Activated gamma-delta T cell treated with anti-CD3 and anti-CD28 coated beads, Interleukin-2, amount 50 U/mL, for 16 hours (primary cell): ENCODE measurements around the gene VDAC1.
"Not testable (repeated sequence)": the region's sequence is repeated elsewhere in the genome, so short reads cannot be mapped to it uniquely, and the experiment has no call there.

Source experiments
- DNase-seq: peaks from one replicate; pipeline ENCODE4 v3.0.0-alpha.2; 2020; ENCODE audit warnings: low read depth

VDAC1 gene

DNA sequence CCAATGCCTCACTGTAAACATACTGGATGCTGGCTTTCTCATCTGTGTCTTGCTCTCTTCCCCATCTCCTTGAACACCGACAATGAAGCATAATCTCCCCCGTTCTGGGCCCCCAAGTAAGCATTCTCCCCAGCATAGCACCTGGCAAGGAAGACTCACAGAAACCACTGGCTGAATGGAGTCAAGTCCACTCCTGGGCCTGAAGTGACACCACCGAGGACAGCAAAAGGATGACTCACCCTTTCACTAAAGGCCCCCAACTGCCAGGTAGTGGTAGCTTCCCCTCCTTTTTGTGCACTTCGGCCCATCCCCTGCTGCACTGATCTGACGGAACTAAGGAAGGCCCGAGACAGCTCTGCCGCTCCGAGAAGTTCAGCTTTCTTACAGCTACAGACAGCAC is 9.4 kb downstream of the VDAC1 start:
- DNase-seq = no peak

DNA sequence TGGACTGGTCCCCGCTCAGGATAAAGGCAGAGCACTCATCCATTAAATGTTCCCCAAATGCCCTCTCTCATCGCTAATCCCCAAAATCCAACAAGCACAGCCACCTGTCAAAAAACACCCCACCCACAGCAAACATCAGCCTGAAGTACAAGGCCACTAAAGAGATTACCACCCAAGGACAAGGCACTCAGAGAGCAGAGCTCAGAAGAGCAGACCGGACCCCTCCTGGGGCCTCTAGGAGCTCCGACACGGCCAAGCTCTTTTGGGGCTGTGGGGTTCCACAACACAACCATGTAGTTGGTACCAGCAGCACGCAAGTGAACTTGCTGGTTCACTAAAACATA is 9.8 kb downstream of the VDAC1 start:
- DNase-seq = no peak

DNA sequence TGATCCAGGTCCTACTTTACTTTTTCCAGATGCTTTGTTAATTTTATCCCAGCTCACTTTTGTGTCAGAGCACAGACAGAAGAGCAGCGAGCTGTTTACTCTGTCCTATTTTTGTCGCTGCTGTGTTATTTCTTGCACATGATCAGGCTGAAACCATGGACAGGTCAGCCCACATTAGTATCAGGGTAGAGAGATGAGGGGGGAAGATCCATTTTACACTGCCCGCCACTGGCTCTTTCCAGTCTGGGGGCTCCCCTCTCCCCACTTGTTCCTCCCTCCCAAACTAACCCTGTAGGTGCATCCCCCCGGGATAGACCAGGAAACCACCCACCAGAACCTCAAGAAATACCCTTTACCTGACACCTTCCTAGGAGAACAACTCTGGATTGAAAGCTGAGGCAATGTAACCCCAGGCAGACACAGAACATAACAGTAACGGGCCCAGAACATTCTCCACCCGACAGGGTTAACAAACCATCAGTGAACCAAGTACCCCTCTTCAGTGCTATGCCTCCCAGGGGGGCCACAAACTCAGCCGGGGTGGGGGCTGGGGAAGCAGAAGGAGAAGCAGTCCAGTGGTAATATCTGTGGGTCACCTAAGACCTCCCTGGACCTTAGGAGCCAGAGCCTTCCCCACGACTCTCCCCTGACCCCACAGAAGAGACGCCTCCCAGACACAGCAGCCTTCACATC is 10.3 kb downstream of the VDAC1 start:
- DNase-seq = no peak

DNA sequence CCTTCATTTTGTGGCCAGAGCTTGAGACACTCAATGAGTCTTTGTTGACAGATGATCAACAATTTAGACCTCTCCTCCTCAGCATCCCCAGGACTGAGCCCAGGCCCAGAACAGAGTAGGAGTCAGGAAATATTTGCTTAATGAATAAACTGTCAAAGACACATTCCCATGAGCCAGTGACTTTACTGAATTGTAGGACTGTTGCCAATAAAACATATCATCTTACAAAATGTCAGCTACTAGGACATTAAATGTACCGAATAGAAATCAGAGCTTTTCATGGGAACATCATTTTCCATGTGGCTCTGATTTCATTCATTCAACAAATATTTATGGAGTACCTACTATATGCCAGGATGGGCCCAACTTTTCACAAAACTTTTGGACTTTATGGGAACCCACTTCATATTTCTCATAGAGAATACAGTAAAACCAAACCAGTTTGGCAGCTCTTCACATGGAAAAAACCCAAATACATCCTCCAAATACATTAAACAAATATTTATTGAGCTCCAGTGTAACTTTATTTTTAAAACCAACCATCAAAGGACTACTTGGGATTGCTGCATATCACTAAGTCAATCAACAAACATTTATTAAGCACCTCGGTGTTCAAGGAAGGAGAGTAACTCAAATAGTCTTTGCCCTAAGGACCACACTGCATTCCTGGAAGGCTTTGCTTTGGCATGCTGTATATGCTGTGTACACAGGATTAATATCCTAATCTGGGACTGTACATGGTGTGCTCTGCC is 11.4 kb downstream of the VDAC1 start:
- DNase-seq = no peak

DNA sequence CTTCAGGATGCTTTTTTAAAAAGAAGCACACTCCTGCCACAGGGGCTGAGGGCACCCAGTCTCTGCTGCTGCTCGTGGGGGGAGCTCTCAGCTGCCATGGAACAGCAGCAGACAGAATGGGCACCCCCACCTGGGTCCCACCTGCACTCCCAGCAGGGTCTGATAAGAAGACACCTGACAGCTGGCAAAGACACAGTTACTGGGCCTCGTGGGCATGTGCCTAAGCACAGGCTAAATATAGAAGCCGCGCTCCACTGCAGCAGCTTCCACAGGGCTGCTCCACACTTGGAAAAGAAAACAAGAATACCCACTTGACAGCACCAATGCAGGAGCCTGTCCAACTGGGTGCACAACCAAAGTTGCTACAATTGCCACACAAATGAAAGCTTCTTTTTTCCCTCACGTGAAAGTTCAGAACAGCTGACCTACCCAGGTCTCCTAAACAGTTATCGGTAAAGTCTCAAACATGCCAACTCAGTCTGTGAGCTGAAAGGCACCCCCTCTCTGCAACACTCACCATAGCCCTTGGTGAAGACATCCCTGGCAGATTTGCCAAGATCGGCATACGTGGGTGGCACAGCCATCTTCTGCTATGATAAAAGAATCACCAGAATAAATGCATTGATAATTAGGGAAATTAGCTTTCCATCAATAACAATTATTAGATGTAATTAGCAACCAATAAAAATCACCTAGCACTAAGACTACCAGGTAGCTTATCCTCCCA is 12.2 kb downstream of the VDAC1 start:
- no peak for DNase-seq

DNA sequence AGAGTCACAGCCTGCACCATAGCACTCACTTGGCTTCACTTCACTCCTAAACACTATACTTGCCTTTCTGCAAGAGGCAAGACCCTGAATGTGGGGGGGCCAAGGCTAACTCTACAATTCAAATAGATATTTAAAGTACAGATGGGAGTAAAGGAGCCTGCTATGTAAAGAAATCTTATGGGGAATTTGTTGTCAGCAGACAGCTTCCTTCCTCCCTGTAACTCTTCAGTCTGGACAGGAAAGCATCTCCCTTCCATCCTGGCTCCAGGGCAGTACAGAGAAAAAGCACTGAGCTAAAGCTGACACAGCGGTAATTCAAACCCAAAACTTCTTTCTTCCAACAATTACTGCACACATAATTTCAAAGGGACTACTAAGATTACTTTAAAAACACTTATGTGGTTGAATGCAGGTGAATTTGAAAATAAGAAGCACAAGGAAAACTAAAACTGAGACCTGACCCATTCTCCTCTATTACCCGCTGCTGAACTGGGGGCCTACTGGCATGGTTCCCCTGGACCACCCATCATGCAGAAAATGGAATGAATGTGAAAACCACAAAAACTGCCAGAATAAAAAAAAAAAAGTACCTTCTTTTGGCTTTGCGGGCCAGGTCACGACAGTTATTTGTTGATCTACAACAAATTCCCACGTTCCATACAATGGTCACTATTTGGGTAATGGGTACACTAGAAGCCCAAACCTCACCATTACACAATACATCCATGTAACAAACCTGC is 13.4 kb downstream of the VDAC1 start:
- DNase-seq = no peak

DNA sequence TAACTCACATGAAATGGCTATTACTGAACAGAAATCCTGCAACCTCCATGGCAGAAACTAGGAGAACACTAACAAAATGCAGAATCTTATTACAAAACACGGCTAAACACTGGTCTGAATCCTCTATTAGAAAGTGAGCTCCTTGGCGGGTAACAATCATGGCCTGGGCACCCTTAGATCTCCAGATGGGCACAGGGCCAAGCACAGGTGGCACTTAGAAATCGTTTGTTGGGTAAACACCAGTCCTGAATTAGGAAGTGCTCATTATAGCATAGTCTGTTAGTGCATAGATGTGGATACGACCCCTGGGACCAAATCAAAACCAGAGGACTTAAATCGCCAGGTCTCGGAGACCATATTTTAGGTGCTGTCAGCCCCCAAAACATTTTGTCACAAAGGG is 14.4 kb downstream of the VDAC1 start:
- DNase-seq = no peak

DNA sequence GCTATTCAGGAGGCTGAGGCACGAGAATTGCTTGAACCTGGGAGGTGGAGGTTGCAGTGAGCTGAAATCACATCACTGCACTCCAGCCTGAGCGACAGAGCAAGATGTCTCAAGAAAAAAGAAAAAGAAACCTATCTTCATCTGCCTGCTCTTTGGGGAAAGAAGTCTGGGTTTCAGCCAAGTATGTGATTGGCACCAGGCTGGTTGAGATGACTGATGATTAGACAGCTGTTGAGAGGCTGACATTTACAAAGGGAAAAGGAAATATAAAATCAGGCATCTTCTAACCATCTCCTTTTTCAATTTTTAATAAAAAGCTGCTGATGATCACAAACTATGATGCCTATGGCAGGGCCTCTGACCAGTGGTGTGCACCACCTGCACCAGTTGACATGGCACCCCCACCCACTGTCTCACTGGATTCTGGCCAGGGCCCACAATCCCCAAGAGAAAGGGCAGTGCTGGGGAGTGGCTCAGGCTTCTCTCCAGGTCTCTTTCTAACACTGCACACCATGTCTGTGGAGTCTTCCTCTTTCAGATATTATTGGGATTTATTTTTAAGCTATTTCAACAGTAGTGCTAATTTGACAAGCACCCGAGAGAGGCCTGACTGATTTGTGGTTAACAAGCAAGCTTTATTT is 19.1 kb downstream of the VDAC1 start:
- DNase-seq = no peak

DNA sequence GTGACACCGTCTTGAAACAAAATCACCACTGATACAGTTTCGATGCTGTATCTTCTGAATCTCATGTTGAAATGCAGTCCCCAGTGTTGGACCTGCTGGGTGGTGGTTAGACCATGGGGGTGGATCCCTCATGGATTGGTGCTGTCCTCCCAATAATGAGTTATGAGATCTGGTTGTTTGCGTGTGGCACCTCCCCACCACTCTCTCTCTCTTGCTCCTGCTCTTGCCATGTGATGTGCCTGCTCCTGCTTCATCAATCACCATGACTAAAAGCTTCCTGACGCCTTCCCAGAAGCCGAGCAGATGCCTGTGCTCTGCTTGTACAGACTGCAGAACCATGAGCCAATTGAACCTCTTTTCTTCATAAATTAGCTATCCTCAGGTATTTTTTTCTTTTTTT is 21.1 kb downstream of the VDAC1 start:
- DNase-seq = no peak

DNA sequence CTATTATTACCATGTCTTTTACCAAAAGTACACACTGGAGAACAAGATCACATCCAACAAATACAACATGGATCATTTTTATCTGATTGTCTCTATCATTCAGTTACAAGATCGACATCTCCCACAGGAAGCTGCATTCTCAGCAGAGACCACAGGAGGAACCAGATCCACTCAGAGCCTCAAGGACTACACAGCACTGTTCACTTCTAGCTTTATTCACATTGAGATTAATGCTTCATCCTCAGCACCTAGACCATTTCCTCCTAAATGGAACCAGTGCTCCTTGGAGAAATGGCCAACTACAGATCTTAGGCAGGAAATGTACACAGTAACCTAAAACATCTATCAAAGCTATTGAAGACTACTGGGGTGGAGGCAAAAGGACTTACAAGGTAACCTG is 23.1 kb downstream of the VDAC1 start:
- DNase-seq = no peak

DNA sequence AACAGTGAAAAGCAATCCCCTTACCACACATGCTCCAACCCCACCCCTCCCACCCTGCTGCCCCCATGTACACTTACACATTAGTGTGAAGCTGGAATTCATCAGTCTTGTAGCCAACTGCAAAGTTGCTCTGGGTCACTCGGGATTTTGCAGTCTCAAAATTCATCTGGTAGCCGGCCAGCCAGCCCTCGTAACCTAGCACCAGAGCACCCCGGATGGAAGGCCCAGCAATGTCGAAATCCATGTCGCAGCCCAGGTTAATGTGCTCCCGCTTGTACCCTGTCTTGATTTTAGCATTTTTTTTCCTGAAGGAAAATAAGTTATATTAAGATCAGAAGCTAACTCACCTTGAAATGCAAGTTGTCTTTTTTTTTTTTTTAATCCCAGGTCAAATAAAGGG is 24.1 kb downstream of the VDAC1 start:
- no peak for DNase-seq

DNA sequence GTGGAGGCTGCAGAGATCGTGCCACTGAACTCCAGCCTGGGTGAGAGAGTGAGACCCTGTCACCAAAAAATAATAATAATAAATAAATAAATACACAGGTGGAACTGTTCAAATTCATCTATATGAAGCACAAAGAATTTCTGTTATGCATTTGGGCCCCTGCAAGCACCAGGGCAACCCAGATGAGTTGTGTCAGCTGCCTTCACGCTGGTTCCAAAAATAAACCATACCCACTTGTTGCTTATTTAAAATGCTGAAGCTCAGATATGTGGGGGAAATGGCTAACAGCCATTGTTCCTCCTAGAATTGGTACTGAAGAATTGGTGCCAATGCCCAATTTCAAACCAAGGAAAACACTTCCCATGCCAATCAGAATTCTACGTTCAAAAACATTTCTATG is 25.8 kb downstream of the VDAC1 start:
- no peak for DNase-seq

DNA sequence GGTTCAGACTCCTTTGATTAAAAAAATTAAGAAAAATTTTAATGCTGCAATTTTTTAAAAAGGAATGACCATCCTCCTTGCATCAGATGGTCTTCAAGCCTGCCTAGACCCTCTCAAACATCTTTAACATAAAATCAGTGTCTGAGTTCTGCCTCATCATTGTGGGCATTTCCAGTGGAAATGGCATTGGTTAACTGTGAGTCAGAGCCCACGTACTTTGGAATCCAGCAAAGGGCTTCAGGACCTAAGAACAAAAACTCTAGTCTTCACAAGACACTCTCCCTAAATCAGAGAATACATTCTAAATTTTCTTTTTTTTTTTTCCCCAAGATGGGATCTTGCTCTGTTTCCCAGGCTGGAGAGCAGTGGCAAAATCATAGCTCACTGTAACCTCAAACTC is 26.9 kb downstream of the VDAC1 start:
- no peak for DNase-seq

DNA sequence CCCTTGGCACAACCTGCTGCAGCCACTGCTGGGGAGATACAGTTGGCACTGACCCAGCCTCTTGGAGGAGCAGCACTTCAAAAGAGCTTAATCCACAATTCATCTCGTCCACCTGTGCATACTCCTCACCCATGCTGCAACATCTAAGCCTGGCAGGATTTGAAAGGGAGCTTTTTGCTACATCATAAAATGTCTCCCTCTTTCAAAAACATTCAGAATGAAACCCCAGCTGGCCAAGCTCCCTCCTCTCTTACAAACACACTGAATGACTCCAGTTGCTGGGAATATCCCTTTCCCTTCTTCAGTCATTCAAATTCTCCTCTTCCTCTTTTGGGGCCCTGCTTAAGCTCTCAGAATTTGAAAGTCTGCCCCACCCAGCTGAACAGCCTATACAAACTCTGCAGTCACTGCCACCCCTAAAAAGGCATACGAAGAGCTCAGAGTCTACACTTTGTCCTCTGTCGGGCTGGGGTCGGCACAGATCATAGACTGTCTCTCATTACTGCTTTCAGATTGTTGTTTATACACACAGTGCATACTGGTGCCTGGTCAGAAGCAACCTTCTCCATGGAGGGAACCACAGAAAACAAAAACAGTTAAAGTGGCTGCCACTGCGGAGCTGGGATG is 27.5 kb downstream of the VDAC1 start:
- DNase-seq = no peak

DNA sequence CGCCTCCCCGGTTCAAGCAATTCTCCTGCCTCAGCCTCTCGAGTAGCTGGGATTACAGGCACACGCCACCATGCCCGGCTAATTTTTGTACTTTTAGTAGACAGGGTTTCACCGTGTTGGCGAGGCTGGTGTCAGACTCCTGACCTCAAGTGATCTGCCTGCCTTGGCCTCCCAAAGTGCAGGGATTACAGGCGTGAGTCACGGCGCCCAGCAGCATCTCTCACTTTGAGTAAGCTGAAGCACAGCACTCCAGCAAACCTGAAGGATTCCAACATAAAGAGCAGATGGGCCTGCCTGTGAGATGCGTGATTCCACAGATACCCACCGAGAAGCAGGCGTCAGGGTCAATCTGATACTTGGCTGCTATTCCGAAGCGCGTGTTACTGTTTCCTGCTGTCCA is 29.2 kb downstream of the VDAC1 start:
- DNase-seq = not testable (repeated sequence)

DNA sequence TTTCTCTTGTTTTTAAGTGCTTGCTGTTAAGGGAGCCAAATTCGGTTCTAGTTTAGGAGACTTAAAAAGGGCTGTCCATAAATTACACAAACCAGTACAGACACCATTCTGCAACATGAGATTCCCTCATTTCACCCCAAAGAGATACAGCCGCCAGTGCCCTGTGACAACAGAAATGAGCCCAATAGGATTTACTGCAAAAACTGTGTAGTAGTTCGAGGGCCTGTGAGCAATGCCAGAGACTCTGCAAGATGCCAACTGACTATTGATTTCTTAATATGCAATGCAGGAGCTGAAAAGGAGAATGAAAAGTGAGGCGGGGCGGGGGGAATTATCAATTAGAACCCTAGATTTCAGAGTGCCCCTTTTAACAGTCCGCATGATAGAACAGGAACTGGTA is 30.6 kb downstream of the VDAC1 start:
- DNase-seq = no peak

DNA sequence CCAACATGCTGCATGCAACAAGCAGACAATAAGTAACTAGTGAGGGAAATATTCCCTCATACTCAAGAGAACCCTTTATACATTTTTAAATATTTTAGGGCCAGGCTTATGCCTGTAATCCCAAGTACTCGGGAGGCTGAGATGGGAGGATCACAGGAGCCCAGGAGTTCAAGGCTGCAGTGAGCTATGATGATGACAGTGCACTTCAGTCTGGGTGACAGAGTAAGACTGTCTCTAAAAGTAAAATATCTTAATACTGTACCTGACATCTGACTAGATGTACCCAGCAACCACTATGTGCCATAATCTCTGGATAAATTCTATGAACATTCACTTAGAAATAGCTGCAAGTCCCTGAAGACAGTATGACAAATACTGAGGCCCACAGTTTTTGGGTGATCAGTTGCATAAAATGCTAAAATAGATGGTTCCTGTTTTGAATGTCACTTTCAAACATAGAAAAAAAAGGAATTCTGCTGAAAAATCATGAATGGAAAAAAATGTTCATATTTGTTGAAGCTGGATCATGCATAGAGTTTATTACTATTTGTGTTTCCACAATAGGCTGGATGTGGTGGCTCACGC is 34.4 kb downstream of the VDAC1 start:
- no peak for DNase-seq

DNA sequence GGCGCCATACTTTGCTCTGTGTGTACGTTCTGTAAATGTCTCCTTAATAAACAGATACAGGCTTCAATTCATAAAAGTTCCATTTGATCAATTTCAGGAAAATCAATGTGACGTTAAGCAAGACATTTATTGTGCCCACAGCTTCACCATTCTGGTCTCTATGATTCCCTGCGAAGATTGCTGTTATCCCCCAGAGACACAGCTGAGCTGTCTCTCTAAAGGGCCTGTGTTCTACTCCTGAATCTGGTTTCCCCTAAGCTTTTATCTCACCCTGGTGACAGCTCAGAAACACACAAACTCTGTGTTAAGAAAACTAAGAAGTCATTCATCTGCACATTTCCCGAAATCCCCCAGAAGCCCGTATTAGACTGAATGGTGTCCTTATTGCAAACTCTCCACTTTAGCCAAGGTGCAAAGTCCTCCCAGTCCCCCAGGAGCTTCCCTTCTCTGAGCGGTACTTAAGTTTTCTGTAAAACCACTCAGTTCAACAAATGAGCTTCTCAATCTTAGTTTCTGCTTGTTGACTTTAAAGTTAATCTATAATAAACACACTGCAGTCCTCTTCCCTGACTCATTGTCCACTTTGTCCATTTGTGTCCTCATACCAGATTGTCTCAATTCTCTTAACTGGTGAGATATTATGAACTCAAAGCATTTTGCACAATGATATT is 35.0 kb downstream of the VDAC1 start:
- no peak for DNase-seq

DNA sequence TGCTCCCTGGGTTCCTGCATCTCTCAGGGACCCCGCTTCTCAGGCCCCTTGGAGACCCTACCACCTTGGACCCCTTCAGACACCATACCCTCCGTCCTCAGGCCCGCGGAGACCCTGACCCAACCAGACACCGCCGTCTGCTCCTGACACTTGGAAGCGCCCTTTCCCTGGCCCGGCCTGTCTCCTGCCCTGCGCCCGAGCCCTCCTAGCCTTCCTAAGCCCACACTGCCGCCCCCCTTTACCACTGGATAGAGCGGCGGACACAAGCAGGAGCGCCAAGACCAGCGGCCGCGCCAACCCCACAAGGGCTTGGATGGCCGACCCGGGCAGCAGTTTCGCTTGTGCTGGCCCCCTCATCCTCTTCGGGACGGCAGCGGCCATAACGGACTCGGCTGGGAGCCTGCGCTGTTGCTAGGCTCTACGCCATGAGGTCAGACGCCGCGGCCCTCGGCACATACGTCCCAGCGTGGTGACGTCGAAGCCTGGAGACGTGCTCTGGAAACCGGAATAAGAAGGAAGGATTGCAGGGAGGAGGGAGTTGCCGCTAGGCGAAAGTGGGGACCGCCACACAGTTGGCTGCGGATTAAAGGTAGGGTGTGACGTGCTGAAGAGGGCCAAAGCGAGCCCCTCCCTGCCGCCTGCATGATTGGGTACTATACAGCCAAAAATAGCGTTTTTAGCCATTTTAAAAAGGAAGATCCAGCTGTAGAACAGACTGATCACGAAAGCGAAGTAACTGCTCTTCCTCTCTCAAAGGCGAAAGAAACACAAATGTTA is 36.4 kb downstream of the VDAC1 start, which contains the start of gene C5orf15:
C5orf15 (minus strand) TSS at position 422 of the 777 bp plus-strand sequence; CDS start at position 381, 41 bp downstream.
- peak; percentile 79 for DNase-seq

DNA sequence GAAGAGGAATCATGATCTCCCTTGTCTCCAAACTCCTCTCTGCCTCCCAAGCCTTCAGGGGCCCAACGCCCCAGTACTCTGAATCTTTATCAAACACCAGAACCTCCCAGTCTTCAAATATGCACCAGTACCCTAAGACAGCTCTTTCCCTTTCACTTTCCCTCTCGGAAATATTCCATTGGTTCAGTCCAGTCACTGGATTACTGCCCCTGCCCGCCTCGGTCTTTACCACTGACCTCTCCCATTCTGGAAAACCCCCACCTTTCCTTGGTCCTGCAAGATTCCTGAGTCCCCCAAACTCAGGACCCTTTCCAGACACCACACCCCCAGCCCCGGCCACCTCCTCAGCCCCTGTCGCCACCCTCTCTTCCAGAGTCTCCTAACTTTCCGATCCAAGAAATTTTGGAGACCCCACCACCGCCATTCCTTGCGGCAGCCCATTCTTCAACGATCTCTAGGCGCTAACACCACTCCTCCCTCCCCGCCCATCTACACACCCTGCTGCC is 37.0 kb downstream of the VDAC1 start:
- no peak for DNase-seq
